ENCODE results near the gene SIRT3. TPM values are rescaled to one million over a fixed set of nuclear protein-coding genes. Genes with fewer than 3 reads are reported as not detected.

Gene SIRT3
- total and polyA plus RNA-seq, 3 donors from 2014 or later: 31.7 to 57.0 (median 43.6) TPM

GRCh38 chr11:217704-218103 lies 18.4 kb downstream of the SIRT3 start:
- no peak for DNase-seq

GRCh38 chr11:216081-216974 lies 19.8 kb downstream of the SIRT3 start:
- 83 to 88% methylated on average over 11 of the region's 11 CpGs for WGBS, 2 donors
- intact Hi-C loops (cut with DNase I; ENCODE audit: low total_unique reads): no loop called here
- no peaks in the 10 kb centered on the region for H3K4me1 ChIP-seq
- no peaks in the 10 kb centered on the region for H3K36me3 ChIP-seq (ENCODE audit: low read depth, missing control alignments)
- no peaks in the 10 kb centered on the region for H3K27me3 ChIP-seq
- TF ChIP-seq CTCF (IDR thresholded peaks at IDR 0.05): no peak
- no peak for TF ChIP-seq POLR2A (IDR thresholded peaks at IDR 0.05)
- no peak for DNase-seq
- no peak overlapping the region for H3K27ac ChIP-seq
- H3K4me3 ChIP-seq: no peak overlapping the region
- no peaks in the 10 kb centered on the region for H3K9me3 ChIP-seq

More at GRCh38 chr11:217704-218103, 18.4 kb downstream of the SIRT3 start:
- 90 to 93% methylated on average over 3 of the region's 3 CpGs for WGBS, 2 donors
- Histone ChIP-seq H3K27ac (no peak overlapping the region), H3K9me3 (no peaks in the 10 kb centered on the region), H3K4me1 (no peaks in the 10 kb centered on the region), H3K4me3 (no peak overlapping the region), H3K36me3 (ENCODE audit: low read depth, missing control alignments) (no peaks in the 10 kb centered on the region), H3K27me3 (no peaks in the 10 kb centered on the region)
- TF ChIP-seq POLR2A (IDR thresholded peaks at IDR 0.05) (no peak), CTCF (IDR thresholded peaks at IDR 0.05) (no peak)
- intact Hi-C loops (cut with DNase I; ENCODE audit: low total_unique reads): no loop called here

GRCh38 chr11:215581-216037 lies 20.5 kb downstream of the SIRT3 start:
- Histone ChIP-seq H3K9me3 (no peaks in the 10 kb centered on the region), H3K4me1 (no peaks in the 10 kb centered on the region), H3K36me3 (ENCODE audit: low read depth, missing control alignments) (no peaks in the 10 kb centered on the region), H3K4me3 (no peak overlapping the region), H3K27me3 (no peaks in the 10 kb centered on the region), H3K27ac (no peak overlapping the region)
- 61 to 72% methylated on average over 2 to 4 of the region's 4 CpGs for whole genome bisulfite sequencing, 2 donors
- TF ChIP-seq POLR2A (IDR thresholded peaks at IDR 0.05) (no peak), CTCF (IDR thresholded peaks at IDR 0.05) (no peak)
- DNase-seq: no peak
- intact Hi-C loops (cut with DNase I; ENCODE audit: low total_unique reads): no loop called here

GRCh38 chr11:214083-214482 lies 22.1 kb downstream of the SIRT3 start:
- no peak for DNase-seq
- 84 to 96% methylated on average over 7 of the region's 7 CpGs for WGBS, 2 donors
- H3K36me3 ChIP-seq (ENCODE audit: low read depth, missing control alignments): no peaks in the 10 kb centered on the region

More at GRCh38 chr11:214083-214482, 22.1 kb downstream of the SIRT3 start:
- Histone ChIP-seq H3K27ac (no peak overlapping the region), H3K27me3 (no peaks in the 10 kb centered on the region), H3K4me3 (no peak overlapping the region), H3K9me3 (no peaks in the 10 kb centered on the region), H3K4me1 (peaks cover 12% of the 10 kb centered on the region)
- no peak for TF ChIP-seq CTCF (IDR thresholded peaks at IDR 0.05)
- TF ChIP-seq POLR2A (IDR thresholded peaks at IDR 0.05): no peak
- intact Hi-C loops (cut with DNase I; ENCODE audit: low total_unique reads): no loop called here
